DMS53 treated with DMSO at 0.1 percent for 48 hours (cell line): Measurements from ENCODE around the gene PPP1CC.
A peak's percentile ranks its signal among the peaks of the same experiment; 100 is the strongest.
"Not testable (repeated sequence)": the region's sequence is repeated elsewhere in the genome, so short reads cannot be mapped to it uniquely, and the experiment has no call there.

Source experiments
- DNase-seq: peaks from one replicate; lab custom pipeline; 2025; ENCODE audit not compliant: unreplicated experiment; lab: John Stamatoyannopoulos, UW

PPP1CC gene

DNA sequence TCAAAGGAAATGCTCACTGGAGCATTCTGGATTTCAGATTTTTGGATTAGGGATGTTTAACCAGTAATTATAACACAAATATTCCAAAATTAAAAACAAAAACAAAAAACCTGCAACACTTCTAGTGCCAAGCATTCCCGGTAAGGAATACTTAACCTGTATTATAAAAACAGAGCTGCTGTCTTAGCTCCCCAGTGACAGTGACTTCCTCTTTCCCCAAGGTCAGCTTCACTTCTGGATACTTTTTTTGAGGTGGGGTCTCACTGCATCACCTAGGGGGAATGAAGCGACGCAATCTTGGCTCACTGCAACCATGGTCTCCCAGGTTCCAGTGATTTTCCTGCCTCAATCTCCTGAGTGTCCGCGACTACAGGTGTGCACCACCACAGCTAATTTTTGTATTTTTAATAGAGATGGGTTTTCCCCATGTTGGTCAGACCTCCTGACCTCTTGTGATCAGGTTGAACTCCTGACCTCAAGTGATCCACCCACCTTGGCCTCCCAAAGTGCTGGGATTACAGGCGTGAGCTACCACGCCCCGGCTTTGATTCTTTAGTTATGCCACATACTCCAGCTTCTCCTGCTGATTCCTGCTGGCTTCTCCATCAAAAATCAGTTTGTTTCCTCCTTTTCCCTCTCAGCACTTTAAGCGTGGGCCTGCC lies 15.9 kb downstream of the PPP1CC start:
- no peak for DNase-seq

DNA sequence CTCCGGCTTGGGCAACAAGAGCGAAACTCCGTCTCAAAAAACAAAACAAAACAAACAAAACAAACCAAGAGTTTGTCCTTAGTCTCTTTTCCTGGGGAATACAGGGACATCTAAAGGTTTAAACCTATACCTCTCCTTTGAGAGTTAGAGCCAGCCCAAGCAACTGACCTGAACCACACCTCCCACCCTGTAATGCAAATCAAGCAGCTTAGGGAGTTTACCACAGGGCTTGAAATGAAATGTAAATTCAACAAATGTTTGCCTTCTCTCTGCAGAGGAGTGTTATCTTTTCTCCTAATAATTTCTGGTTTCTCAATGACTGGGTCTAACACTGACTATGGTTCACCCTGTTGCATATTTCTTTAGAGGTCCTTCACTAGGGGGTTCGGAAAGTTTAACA lies 16.7 kb downstream of the PPP1CC start:
- DNase-seq = no peak

DNA sequence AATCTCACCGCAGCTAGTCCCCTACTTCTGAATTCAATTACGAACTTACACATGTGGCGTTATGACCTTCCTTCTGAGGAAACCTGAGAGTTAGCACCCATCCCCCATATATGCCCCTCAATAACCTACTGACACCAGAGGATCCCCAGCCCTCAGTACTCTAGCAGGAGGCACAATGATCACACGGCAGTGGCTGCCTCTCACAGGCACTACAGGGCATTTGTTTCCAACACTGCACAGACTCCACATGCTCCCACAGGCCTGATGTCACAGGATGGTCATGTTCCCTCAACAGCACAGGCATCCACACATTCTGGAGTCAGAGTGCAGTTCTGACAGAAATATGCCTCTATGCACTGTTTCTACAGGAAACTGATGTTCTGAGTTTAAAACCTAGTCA lies 17.4 kb downstream of the PPP1CC start:
- DNase-seq = no peak

DNA sequence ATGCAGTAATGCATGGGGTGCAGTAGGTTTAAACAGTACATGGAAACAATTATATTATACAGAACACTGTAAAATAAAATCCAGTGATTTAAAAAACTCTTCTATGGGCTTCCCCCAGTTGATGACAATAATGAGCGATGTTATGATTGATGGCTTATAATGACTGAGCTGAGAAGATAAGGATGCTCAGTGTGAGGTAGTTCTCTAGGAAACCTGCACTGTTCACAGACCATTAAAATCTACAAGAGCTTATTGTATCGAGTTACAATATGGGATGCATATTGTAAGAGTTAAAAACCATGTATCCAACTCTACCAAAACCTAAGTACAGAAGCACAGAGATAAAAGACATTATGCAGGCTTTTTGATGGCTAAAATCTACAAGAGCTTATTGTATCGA lies 19.8 kb downstream of the PPP1CC start:
- not testable (repeated sequence) for DNase-seq

DNA sequence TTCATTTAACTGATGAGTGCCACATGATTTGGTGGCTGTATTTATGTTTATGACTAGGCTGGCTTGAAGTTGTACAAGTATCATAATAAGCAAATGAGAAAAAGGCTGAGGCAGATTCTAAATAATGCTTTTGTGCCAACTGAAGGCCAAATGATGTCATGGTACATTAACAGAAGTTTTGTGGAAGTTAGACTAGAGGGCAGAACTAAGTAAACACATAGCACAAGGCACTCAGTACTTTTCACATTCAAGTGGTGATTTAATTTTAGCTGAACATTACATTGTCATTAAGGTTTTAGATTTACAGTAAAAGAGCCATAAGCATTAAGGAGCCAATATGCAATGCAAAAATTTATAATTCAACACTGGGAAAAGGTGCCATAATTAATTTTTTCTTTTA lies 21.1 kb downstream of the PPP1CC start:
- no peak for DNase-seq

DNA sequence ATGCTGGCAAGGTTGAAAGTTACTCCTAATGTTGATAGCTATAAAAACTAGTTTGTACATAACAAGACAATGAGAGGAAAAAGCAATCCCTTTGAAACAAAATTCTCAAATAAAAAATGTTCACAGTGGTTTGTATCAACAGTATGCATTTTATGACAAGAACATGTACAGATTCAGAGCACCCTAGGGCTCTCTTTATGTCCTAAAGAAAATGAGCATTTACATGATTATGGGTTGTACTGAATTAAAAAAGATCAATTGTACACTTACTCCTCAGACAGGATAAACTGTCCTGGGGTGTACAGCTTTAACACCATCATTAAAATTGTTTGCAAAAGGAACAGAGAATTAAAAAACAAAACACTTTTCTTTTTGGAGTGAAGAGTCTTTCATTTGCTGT lies 22.2 kb downstream of the PPP1CC start:
- DNase-seq = no peak

DNA sequence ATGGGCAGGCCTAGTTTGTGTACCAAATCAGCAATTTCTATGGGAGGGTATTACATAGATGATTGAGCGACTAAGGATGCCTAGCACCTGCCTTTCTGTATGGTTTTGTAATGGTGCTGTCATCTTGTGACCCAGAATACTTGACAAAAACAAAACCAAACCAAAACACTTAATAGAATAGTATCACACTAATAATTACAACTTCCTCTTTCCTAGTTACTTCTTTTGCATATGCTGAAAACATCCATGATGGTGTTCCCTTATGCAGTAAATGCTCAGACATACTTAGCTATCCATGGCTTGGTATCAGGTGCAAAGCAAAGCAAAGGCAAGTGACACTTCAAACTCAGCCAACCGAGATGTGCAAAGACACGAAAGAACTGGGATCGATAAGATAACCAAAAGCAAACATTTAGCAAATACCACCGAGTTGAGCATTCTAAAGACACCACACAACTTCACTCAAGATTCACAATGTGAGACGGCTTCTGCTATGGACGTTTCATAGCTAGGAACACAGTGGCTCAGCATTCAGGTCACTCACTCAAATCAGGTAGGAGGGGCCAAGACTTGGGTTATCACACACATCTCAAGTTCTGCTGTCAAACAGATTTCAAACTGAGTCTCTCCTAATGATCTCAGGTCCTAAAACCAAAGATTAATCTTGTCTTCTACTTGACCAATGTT lies 24.3 kb downstream of the PPP1CC start:
- peak; percentile 49 for DNase-seq

DNA sequence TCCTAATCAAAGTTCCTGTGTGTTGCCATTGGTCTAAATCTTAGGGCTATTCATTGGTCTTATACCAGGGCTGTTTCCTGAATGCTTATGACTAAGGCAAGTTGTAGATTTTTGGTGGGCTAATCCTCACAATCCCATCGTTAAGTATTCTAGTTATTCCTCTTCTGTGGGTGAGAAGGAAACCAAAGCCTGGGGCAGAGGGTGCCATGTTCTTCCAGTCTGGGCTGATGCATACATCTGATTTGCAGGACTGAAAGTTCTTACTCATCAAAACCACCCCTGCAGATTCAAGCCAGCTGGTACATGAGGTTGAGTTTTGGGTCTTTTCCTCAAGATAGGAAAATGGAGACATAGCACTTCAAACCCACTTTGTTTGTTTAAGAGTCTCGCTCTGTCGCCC lies 25.7 kb downstream of the PPP1CC start:
- peak; percentile 16 for DNase-seq

DNA sequence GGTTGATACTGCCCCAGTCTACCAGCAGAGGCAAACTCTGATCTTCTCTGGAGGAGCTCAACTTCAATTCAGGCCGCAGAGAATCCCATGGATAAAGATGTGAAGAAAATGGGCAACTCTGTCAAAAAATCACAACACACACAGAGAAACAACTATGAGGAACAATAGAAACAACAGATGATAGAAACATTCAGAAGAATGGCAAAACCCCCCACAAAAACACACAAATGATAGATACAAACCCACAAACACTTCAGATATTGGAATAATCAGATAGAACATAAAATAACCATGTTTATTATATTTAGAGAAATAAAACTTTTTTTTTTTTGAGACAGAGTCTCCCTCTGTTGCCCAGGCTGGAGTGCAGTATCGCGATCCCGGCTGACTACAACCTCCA lies 33.8 kb downstream of the PPP1CC start:
- DNase-seq = no peak

DNA sequence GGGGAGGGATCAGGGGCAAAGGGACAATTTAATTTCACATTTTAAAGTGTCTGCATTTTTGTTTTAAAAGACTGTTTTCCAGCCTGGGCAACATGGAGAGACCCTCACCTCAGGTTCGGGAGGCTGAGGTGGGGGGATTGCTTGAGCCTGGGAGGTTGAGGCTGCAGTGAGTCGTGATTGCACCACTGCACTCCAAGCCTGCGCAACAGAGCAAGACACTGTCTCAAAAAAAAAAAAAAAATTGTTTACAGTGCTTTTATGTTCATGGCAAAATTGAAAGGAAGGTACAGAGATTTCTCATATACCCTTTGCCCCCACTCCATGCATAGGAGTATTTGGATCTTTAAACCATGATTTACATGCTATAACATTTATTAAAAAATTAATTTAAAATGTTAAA lies 37.4 kb downstream of the PPP1CC start:
- DNase-seq = peak; percentile 45

DNA sequence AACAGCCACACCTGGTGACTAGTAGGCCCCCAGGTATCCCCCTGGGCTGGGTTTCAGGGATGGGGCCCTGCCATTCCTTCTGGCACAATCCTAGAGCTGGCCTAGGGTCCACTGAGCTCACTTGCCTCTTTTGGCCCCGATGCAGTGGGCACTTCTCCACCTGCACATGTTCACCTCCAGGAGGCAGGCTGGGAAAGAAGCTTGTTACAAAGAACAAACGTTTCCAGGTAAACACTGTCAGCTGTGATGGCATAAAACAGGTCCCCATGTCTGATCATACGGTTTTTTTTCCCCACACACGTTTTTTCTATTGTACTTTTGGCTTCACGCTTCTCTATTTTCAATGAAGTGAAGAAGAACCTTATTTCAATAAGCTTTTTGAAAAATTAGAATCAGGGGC lies 37.9 kb downstream of the PPP1CC start:
- peak; percentile 85 for DNase-seq

DNA sequence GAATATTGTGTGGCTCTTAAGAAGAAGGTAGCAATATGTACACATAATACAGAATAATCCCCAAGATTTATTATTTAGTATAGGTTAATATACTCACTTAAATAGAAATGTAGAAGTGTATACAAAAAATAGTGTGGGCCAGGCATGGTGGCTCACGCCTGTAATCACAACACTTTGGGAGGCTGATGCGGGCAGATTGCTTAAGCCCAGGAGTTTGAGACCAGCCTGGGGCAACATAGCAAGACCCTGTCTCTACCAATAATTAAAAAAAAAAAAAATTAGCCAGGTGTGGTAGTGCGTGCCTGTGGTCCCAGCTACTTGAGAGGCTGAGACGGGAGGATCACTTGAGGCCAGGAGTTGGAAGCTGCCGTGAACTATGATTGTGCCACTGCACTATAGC lies 38.5 kb downstream of the PPP1CC start:
- no peak for DNase-seq

DNA sequence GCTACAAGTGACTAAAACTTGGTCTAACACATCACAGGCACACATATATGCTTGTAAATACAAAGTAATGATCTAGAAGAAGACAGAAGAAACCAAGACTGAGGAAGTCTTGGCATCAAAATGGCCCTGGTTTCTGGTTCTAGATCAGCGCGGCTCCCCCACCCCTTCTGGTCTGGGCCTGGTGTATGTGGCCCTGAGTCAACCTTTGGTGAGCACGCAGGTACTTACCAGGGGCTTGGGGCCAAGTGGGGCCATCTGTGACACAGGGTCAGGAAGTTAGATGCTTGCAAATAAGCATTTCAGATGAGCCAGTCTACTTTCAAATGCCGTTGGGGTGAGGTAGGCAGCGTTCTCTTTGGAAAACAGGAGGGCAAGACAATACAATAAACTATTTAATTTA lies 40.6 kb downstream of the PPP1CC start:
- no peak for DNase-seq

DNA sequence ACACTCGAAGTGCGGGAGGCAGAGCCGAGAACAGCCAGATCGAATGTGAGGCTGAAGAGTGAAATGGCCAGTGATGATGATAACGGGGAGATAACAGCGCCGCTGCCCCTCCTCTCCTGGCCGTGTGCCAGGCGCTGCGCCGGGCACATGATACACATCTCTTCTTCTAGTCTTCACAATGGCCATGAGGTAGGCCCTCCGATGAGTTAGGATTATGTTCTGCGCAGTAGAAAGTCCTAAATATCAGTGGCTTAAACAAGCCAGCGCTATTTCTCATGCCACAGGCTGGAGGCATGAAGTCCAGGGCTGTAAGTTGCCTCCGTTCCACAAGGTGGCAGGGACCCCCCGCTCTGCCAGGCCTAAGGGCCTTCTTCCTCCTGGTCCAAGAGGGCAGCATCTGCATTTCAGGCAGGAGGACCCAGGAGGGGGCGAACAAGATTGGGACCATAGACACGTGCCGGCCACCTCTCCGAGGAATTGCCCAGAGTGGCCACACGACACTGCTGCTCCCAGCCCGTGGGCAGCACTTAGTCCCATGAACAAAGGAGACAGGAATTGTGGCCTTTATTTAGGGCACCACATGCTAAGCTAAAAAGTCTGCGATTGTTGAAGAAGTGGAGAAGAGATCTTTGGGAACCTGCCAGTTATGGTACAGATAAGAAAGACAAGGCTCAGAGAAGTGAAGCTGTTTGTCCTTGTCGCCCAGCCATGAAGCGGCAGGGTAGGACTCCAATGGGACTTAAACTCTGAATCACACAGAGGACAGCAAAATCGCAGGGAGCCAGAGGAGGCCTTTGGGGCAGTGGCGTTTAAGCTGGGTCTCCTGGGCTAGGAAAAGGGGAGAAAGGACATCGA lies 42.9 kb downstream of the PPP1CC start:
- no peak for DNase-seq

DNA sequence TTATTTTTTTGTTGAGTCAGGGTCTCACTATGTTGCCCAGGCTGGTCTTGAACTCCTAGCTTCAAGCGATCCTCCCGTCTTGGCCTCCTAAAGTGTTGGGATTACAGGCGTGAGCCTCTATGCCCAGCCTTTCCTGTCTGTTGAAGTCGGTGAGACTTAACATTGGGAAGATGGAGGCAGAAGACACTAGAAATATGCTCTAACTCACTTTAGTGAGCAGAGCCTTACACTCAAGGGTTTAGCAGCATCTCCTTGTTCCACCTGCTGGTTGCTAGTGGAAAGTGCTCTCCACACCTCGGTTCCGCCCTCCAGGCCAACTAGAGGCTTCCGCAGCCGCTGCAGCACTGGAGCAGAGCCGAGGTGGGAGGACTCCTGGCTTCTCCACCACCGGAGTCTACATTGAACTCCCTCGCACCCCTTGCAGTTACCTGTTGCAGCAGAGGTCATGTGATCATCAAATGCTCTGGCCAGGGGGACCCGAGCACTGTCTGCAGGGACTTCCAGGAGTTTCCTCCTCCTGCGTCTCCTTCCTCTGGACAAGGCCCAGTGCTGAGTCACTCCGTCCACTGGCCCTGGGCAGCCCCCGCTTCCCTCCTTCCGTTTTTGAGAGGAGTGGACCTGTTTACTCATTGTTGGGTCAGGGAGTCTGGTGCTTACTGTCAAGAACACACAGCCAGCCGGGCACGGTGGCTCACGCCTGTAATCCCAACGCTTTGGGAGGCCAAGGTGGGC lies 44.4 kb downstream of the PPP1CC start:
- peak; percentile 85 for DNase-seq

DNA sequence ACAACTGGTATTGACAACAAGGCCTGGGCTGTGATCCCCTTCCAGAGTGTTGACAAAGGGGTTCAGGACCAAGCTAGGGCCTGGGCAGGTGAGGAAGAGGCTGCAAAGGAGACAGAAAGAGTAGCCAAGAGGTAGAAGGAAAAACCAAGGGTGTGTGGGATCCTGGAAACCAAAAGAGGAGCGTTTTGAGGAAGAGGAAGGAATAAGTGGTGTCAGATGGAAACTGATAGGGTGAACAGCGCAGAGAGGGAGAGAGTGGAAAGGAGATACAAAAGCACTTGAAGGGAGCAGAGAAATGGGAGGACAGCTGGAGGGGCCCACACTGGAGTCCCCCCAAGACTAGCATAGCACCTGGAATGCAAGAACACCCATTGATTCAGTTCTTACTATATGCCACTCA lies 45.5 kb downstream of the PPP1CC start:
- DNase-seq = no peak

DNA sequence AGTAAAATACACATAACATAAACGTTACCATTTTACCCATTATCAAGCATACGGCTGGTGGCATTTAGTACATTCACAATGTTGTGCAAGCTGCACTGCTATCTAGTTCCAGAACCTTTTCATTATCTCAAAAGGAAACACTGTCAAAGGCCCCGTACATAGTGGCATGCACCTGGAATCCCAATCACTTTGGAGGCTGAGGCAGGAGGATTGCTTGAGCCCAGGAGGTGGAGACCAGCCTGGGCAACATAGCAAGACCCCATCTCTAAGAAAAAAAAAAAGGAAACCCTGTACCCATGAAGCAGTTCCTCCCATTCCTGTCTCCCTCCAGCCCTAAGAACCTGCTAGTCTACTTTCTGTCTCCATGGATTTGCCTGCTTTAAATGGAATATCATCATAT lies 46.4 kb downstream of the PPP1CC start:
- DNase-seq = no peak

DNA sequence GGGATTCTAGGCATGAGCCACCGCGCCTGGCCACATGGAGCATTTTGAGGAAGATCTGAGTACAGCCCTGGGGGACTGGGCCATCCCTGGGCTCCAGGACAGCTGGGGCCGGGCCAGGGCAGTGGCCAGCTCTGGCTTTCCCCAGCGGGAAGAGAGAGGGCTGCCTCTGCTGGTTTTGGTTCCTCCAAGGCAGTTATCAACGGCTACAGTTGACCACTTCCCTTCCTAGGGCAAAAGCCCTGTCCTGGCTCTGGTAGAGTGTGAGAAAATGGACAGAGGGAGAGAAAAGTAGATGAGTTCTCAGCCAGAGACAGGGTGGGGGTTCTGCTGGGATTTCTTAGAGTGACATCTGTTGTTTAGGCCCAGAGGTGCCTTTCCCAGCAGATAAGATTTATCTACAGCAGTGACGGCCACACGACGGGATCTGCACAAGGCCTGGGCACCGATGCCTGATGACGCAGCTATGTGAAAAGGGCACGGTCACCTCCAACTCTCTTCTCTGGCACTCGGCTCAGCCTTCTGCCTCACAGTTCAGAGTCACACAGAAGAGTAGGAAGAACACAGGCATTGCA lies 48.3 kb downstream of the PPP1CC start:
- DNase-seq = no peak

DNA sequence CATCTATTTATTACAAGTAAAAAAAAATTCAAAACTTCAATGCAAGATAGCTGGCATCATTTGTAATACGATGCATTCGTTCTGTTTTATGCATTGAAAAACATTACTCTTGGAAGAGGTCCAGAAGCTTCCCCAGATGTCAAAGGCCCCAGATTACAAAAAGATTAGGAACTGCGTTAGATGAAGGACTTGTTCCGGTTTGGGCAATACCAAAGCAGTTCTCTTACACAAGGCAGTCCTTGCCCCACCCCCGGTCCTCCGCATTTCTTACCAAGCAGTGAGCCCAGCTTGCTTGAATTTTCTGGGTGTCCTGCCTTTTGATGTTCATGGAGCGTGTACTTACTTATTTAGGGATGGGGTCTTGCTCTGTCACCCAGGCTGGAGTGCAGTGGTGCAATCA lies 49.0 kb downstream of the PPP1CC start:
- no peak for DNase-seq

DNA sequence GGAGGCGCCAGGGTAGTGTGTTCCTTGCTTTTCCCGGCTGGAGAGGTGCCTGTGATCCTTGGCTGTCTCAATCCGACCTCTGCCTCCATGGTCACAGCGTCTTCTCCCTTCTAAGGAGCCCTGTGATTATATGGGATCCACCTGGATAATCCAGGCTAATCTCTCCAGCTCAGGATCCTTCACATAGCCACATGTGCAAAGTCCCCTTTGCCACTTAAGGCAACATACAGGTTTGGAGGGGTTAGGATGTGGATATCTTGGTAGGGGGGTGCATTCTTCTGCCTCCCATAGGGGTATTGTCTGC lies 52.6 kb downstream of the PPP1CC start:
- DNase-seq = no peak
